ENCODE measurements around the gene RNF26. TPM values are rescaled to one million over a fixed set of nuclear protein-coding genes. Genes with fewer than 3 reads are reported as not detected.
A peak's percentile ranks its signal among the peaks of the same experiment; 100 is the strongest.

RNF26 gene
- polyA plus RNA-seq, 1 experiment = 27.1 TPM

GRCh38 chr11:119341222-119342022 lies 7.1 kb downstream of the RNF26 start:
- Histone ChIP-seq H3K27ac (ENCODE audit: low read depth, low read length) (no peak overlapping the region), H3K27me3 (ENCODE audit: control insufficient read depth, insufficient read depth, low read length) (peaks cover 24% of the 10 kb centered on the region), H3K9me3 (ENCODE audit: control insufficient read depth, insufficient read depth, low read length) (no peaks in the 10 kb centered on the region), H3K4me3 (ENCODE audit: low read depth, low read length) (peak overlapping the region; percentile 64; the same call in 1 of the 2 replicates)
- ChIA-PET CTCF (interaction anchor here (0.6 to 6.4 kb wide), 14 partner anchors 11 to 310 kb away, joined by 3 to 161 read pairs (median 13); partner anchors contain the start of genes DPAGT1, MCAM and USP2), POLR2A (interaction anchor here (1.1 kb wide), 1 partner anchor 19 kb away, joined by 4 read pairs; no protein-coding TSS in a partner anchor)
- TF ChIP-seq CTCF (IDR thresholded peaks at IDR 0.05; ENCODE audit: low read depth, low read length) = no peak
- no peak for DNase-seq (ENCODE audit: low read depth, low spot score)

GRCh38 chr11:119342023-119342300 lies 7.6 kb downstream of the RNF26 start:
- Histone ChIP-seq H3K9me3 (ENCODE audit: control insufficient read depth, insufficient read depth, low read length) (no peaks in the 10 kb centered on the region), H3K4me3 (ENCODE audit: low read depth, low read length) (no peak overlapping the region), H3K27me3 (ENCODE audit: control insufficient read depth, insufficient read depth, low read length) (peaks cover 28% of the 10 kb centered on the region), H3K27ac (ENCODE audit: low read depth, low read length) (no peak overlapping the region)
- ChIA-PET CTCF (interaction anchor here (2.5 to 6.4 kb wide), 4 partner anchors 15 to 133 kb away, joined by 15 to 161 read pairs (median 64); partner anchors contain the start of genes MCAM and USP2), POLR2A (no interaction called here)
- TF ChIP-seq CTCF (IDR thresholded peaks at IDR 0.05; ENCODE audit: low read depth, low read length) = no peak
- DNase-seq (ENCODE audit: low read depth, low spot score) = no peak

- Histone ChIP-seq H3K9me3 (ENCODE audit: control insufficient read depth, insufficient read depth, low read length) (no peaks in the 10 kb centered on the region), H3K4me3 (ENCODE audit: low read depth, low read length) (no peak overlapping the region), H3K27ac (ENCODE audit: low read depth, low read length) (no peak overlapping the region), H3K27me3 (ENCODE audit: control insufficient read depth, insufficient read depth, low read length) (peaks cover 32% of the 10 kb centered on the region)
- no peak for TF ChIP-seq CTCF (IDR thresholded peaks at IDR 0.05; ENCODE audit: low read depth, low read length)
- DNase-seq (ENCODE audit: low read depth, low spot score) = no peak
- POLR2A ChIA-PET = no interaction called here
- CTCF ChIA-PET = interaction anchor here (2.5 to 6.4 kb wide), 3 partner anchors 14 to 132 kb away, joined by 15 to 80 read pairs (median 48); partner anchors contain the start of gene USP2
Observed at GRCh38 chr11:119342362-119343130, 8.2 kb downstream of the RNF26 start.

GRCh38 chr11:119343726-119344125 lies 9.4 kb downstream of the RNF26 start:
- Histone ChIP-seq H3K9me3 (ENCODE audit: control insufficient read depth, insufficient read depth, low read length) (no peaks in the 10 kb centered on the region), H3K27ac (ENCODE audit: low read depth, low read length) (no peak overlapping the region), H3K27me3 (ENCODE audit: control insufficient read depth, insufficient read depth, low read length) (peaks cover 40% of the 10 kb centered on the region), H3K4me3 (ENCODE audit: low read depth, low read length) (no peak overlapping the region)
- no peak for DNase-seq (ENCODE audit: low read depth, low spot score)
- ChIA-PET CTCF (interaction anchor here (1.9 kb wide), 1 partner anchor 12 kb away, joined by 13 read pairs; no protein-coding TSS in a partner anchor), POLR2A (interaction anchor here (0.9 kb wide), 1 partner anchor 17 kb away, joined by 3 read pairs; no protein-coding TSS in a partner anchor)
- TF ChIP-seq CTCF (IDR thresholded peaks at IDR 0.05; ENCODE audit: low read depth, low read length) = no peak

Data from AG04450 (cell line).